ENCODE measurements around the gene ALG14.
"Not testable (repeated sequence)": the region's sequence is repeated elsewhere in the genome, so short reads cannot be mapped to it uniquely, and the experiment has no call there.

The ALG14 gene

GRCh38 chr1:94951509-94952208 lies 121.1 kb downstream of the ALG14 start:
- DNase-seq: no peak

- DNase-seq: no peak
Observed at GRCh38 chr1:94951046-94951445, 121.7 kb downstream of the ALG14 start.

GRCh38 chr1:94949681-94950661 lies 122.8 kb downstream of the ALG14 start:
- DNase-seq: peak; percentile 50

- DNase-seq: peak; percentile 44
Observed at GRCh38 chr1:94947437-94947836, 125.3 kb downstream of the ALG14 start.

- no peak for DNase-seq
Observed at GRCh38 chr1:94946886-94947285, 125.9 kb downstream of the ALG14 start.

GRCh38 chr1:94942171-94943128 lies 130.3 kb downstream of the ALG14 start:
- no peak for DNase-seq

GRCh38 chr1:94941480-94941879 lies 131.3 kb downstream of the ALG14 start:
- DNase-seq: not testable (repeated sequence)

- DNase-seq: no peak
Observed at GRCh38 chr1:94940738-94941137, 132.0 kb downstream of the ALG14 start.

- DNase-seq: no peak
Observed at GRCh38 chr1:94937820-94938219, 134.9 kb downstream of the ALG14 start.

- no peak for DNase-seq
Observed at GRCh38 chr1:94936861-94937620, 135.7 kb downstream of the ALG14 start.

GRCh38 chr1:94935476-94935875 lies 137.3 kb downstream of the ALG14 start:
- no peak for DNase-seq

- no peak for DNase-seq
Observed at GRCh38 chr1:94935034-94935433, 137.7 kb downstream of the ALG14 start.

GRCh38 chr1:94934551-94934950 lies 138.2 kb downstream of the ALG14 start:
- no peak for DNase-seq

GRCh38 chr1:94931254-94931841 lies 141.4 kb downstream of the ALG14 start:
- DNase-seq: no peak

GRCh38 chr1:94929351-94930217 lies 143.2 kb downstream of the ALG14 start:
- no peak for DNase-seq

GRCh38 chr1:94928293-94928939 lies 144.3 kb downstream of the ALG14 start:
- DNase-seq: no peak

- DNase-seq: no peak
Observed at GRCh38 chr1:94927405-94928175, 145.2 kb downstream of the ALG14 start.

- DNase-seq: peak; percentile 76
Observed at GRCh38 chr1:94926915-94927404, 145.8 kb downstream of the ALG14 start, which contains the start of gene CNN3. Gene CNN3, minus strand, starts transcription at chr1:94927110. Its CDS starts 216 bp downstream, at chr1:94926894.
